RWPE2 (cell line): ENCODE data around the gene LGI2.

Experiments used
- ATAC-seq: fragments of 200-7000 bp; cut with Tn5 transposase; 3 replicates; pipeline ENCODE4 v1.9.1; 2021; ENCODE audit warnings: low read depth
- DNase-seq: peaks from one replicate; pipeline ENCODE4 v3.0.0-alpha.2; 2020; ENCODE audit warnings: low spot score
- H3K27ac ChIP-seq: fragments of 450-650 bp; 2 replicates; pipeline ENCODE4 v1.5.1; 2017; ENCODE audit warnings: mild to moderate bottlenecking; ENCODE audit not compliant: poor library complexity, severe bottlenecking
- H3K27me3 ChIP-seq: fragments of 250-450 bp; sonication (Bioruptor Pico); 2 replicates; pipeline ENCODE4 v1.5.1; 2021; ENCODE audit warnings: mild to moderate bottlenecking, moderate library complexity; ENCODE audit not compliant: insufficient read depth, poor library complexity, severe bottlenecking
- H3K36me3 ChIP-seq: fragments of 250-450 bp; sonication (Bioruptor Pico); 2 replicates; pipeline ENCODE4 v1.5.1; 2020; ENCODE audit warnings: low read depth, mild to moderate bottlenecking, moderate library complexity
- H3K4me1 ChIP-seq: fragments of 250-450 bp; sonication (Bioruptor Pico); 2 replicates; pipeline ENCODE4 v1.5.1; 2021; ENCODE audit warnings: mild to moderate bottlenecking, moderate library complexity; ENCODE audit not compliant: insufficient read depth, poor library complexity, severe bottlenecking
- H3K4me3 ChIP-seq: fragments of 250-450 bp; sonication (Bioruptor Pico); 2 replicates; pipeline ENCODE4 v1.5.1; 2021; ENCODE audit warnings: mild to moderate bottlenecking, moderate library complexity; ENCODE audit not compliant: severe bottlenecking
- H3K9me3 ChIP-seq: fragments of 250-450 bp; sonication (Bioruptor Pico); 2 replicates; pipeline ENCODE4 v1.5.1; 2021; ENCODE audit warnings: mild to moderate bottlenecking, moderate library complexity; ENCODE audit not compliant: severe bottlenecking
- CTCF ChIP-seq: fragments of 450-650 bp; IDR thresholded peaks from one replicate; pipeline ENCODE4 v1.5.1; 2017; ENCODE audit warnings: mild to moderate bottlenecking, moderate library complexity; ENCODE audit not compliant: poor library complexity, severe bottlenecking

LGI2 gene

DNA sequence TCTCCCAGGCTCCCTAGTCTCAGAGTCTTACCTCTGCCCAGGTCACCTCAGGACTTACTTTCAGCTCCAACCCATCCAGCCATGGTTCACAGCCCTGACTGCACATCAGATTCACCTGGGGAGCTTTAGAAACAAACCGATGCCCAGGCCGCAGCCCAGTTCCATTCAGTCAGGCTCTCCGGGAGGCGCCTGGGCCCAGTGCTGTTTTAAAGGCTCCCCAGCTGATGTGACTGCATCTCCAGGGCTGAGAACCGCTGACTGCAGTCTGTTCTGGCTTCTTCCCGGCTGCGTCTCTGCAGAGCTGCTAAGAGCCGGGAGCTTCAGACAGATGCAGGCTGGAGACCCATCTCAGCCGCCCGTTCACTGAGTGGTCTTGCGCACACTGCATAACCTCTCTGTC lies 44.4 kb upstream of the LGI2 start:
- no peak overlapping the region for H3K27ac ChIP-seq
- H3K4me1 ChIP-seq = no peaks in the 10 kb centered on the region
- no peak for TF ChIP-seq CTCF
- DNase-seq (no peak), ATAC-seq (no peak)
- H3K9me3 ChIP-seq = no peaks in the 10 kb centered on the region
- H3K4me3 ChIP-seq = no peak overlapping the region
- no peaks in the 10 kb centered on the region for H3K36me3 ChIP-seq
- no peaks in the 10 kb centered on the region for H3K27me3 ChIP-seq

- no peaks in the 10 kb centered on the region for H3K4me1 ChIP-seq
- no peak overlapping the region for H3K4me3 ChIP-seq
- DNase-seq = no peak
- no peak overlapping the region for H3K27ac ChIP-seq
- no peaks in the 10 kb centered on the region for H3K36me3 ChIP-seq
- TF ChIP-seq CTCF = no peak
- ATAC-seq = no peak
- no peaks in the 10 kb centered on the region for H3K27me3 ChIP-seq
- H3K9me3 ChIP-seq = no peaks in the 10 kb centered on the region
Observed at GRCh38 chr4:25070545-25070944, 39.8 kb upstream of the LGI2 start.

DNA sequence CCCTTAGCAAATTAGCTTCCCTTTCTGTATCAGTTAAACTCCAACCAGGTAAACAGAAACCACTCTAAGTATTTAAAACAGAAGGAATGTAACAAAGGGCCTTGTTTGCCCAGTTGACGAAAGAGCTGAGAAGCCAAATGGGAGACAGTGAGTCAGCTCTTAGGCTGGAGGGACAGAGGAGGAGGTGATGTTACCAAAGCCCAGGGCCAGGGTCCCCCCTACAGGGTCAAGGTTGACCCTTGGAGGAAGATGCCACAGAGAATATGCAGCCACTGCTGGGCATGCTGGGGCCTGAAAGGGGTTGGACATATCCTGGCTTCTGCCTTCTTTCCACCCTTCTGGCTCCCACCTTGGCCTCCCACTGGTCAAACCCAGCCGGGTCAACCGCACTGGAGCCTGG lies 38.3 kb upstream of the LGI2 start:
- Histone ChIP-seq H3K27ac (no peak overlapping the region), H3K36me3 (no peaks in the 10 kb centered on the region), H3K27me3 (no peaks in the 10 kb centered on the region), H3K4me3 (no peak overlapping the region), H3K4me1 (no peaks in the 10 kb centered on the region), H3K9me3 (no peaks in the 10 kb centered on the region)
- TF ChIP-seq CTCF = no peak
- ATAC-seq = no peak
- DNase-seq = no peak

- ATAC-seq (no peak), DNase-seq (no peak)
Observed at GRCh38 chr4:25068386-25068785, 37.6 kb upstream of the LGI2 start.

More at GRCh38 chr4:25068386-25068785, 37.6 kb upstream of the LGI2 start:
- no peak overlapping the region for H3K4me3 ChIP-seq
- no peaks in the 10 kb centered on the region for H3K4me1 ChIP-seq
- no peak overlapping the region for H3K27ac ChIP-seq
- H3K27me3 ChIP-seq = no peaks in the 10 kb centered on the region
- no peaks in the 10 kb centered on the region for H3K9me3 ChIP-seq
- TF ChIP-seq CTCF = no peak
- no peaks in the 10 kb centered on the region for H3K36me3 ChIP-seq
